HCT116 (cell line): ENCODE measurements around the gene TBX5. TPM values are rescaled to one million over a fixed set of nuclear protein-coding genes. Genes with fewer than 3 reads are reported as not detected.

Experiments
- ATAC-seq: fragments of 200-7000 bp; cut with Tn5 transposase; 2 replicates; pipeline ENCODE4 v1.9.1; 2020; ENCODE audit warnings: mild to moderate bottlenecking, moderate library complexity
- BruUV-seq: library from RNA; stranded (reverse); fragments of 400-500 nt; replicated peaks from 2 replicates; lab custom pipeline; 2021; lab: Mats Ljungman, UMichigan
- CTCF ChIA-PET: fragments of 300-600 bp; sonication (Branson Sonifier 250); formaldehyde crosslinking; loops from one replicate; lab custom pipeline; 2021; ENCODE audit warnings: antibody characterized with exemption; lab: Charles Lee
- POLR2A ChIA-PET: fragments of 300-600, 350-600 bp; sonication (Branson Sonifier 250); formaldehyde crosslinking; loops from one replicate; lab custom pipeline; 2021; ENCODE audit warnings: antibody characterized with exemption; lab: Charles Lee
- RAD21 ChIA-PET, 2 experiments: fragments of 300-600 bp; sonication (Branson Sonifier 250); formaldehyde crosslinking; loops; one replicate each; lab custom pipeline; 2023; ENCODE audit warnings: low total read pairs in 2 of 2; ENCODE audit not compliant: uncharacterized antibody in 2 of 2, unreplicated experiment in 2 of 2, low non-redundant PET in 1 of 2; lab: Charles Lee
- DNase-seq: peaks from one replicate; pipeline ENCODE4 v3.0.0-alpha.2; 2010; ENCODE audit warnings: low read depth, low spot score
- H2AFZ ChIP-seq: fragments of 200-600 bp; shearing (Covaris generic), sonication (generic); 2 replicates; pipeline ENCODE4 v1.6.1; 2017; ENCODE audit warnings: low read depth, mixed run types, mixed read lengths, antibody characterized with exemption, low read length; ENCODE audit not compliant: poor library complexity, severe bottlenecking
- H3K27ac ChIP-seq: 2 replicates; pipeline ENCODE4 v1.5.1; 2012; ENCODE audit warnings: low read depth, low read length
- H3K27me3 ChIP-seq: fragments of 200-600 bp; sonication (generic); 2 replicates; pipeline ENCODE4 v1.6.1; 2016; ENCODE audit warnings: mixed run types, low read length, mixed read lengths; ENCODE audit not compliant: insufficient read depth
- H3K36me3 ChIP-seq, 2 experiments: fragments of 200-500 bp in 1 of 2; fragments of 200-600 bp in 1 of 2; sonication (Bioruptor generic) in 1 of 2; sonication (generic) in 1 of 2; 2 replicates each; pipeline versions ENCODE4 v1.5.1 to v1.6.1; 2014 to 2016; ENCODE audit warnings: low read length in 2 of 2, inconsistent platforms in 1 of 2, mixed read lengths in 1 of 2, mixed run types in 1 of 2; ENCODE audit not compliant: insufficient read depth in 2 of 2, control insufficient read depth in 1 of 2
- H3K4me1 ChIP-seq, 2 experiments: fragments of 200-600 bp in 1 of 2; sonication (generic) in 1 of 2; 2 replicates each; pipeline versions ENCODE4 v1.5.1 to v1.6.1; 2012 to 2017; ENCODE audit warnings: low read length in 2 of 2, inconsistent platforms in 1 of 2, mild to moderate bottlenecking in 1 of 2, mixed read lengths in 1 of 2, mixed run types in 1 of 2, moderate library complexity in 1 of 2; ENCODE audit not compliant: insufficient read depth in 2 of 2, control insufficient read depth in 1 of 2
- H3K4me2 ChIP-seq: fragments of 200-600 bp; sonication (generic); 2 replicates; pipeline ENCODE4 v1.6.1; 2017; ENCODE audit warnings: mixed run types, low read length, mixed read lengths
- H3K4me3 ChIP-seq, 2 experiments: fragments of 200-600 bp in 1 of 2; sonication (generic) in 1 of 2; replicated peaks in 1 of 2; 2 replicates each; pipeline ENCODE4 v1.5.1; 2011 to 2016; ENCODE audit warnings: low read length in 2 of 2, control low read depth in 1 of 2, low read depth in 1 of 2, mild to moderate bottlenecking in 1 of 2, mixed read lengths in 1 of 2, mixed run types in 1 of 2
- H3K79me2 ChIP-seq: fragments of 200-600 bp; sonication (generic); 2 replicates; pipeline ENCODE4 v1.6.1; 2017; ENCODE audit warnings: mild to moderate bottlenecking, mixed run types, low read length, moderate library complexity, mixed read lengths; ENCODE audit not compliant: insufficient read depth
- H3K9ac ChIP-seq: fragments of 200-600 bp; sonication (generic); 2 replicates; pipeline ENCODE4 v1.6.1; 2016; ENCODE audit warnings: low read length, mixed read lengths
- H3K9me2 ChIP-seq: fragments of 200-600 bp; sonication (generic), shearing (Covaris generic); 2 replicates; pipeline ENCODE4 v1.6.1; 2017; ENCODE audit warnings: mixed run types, mild to moderate bottlenecking, moderate library complexity; ENCODE audit not compliant: insufficient read depth
- H3K9me3 ChIP-seq, 2 experiments: fragments of 200-500 bp in 1 of 2; fragments of 200-600 bp in 1 of 2; sonication (Bioruptor generic) in 1 of 2; sonication (generic) in 1 of 2; 2 replicates each; pipeline ENCODE4 v1.6.1; 2014 to 2017; ENCODE audit warnings: low read length in 2 of 2, mixed read lengths in 2 of 2, inconsistent platforms in 1 of 2, low read depth in 1 of 2, mild to moderate bottlenecking in 1 of 2, mixed run types in 1 of 2, moderate library complexity in 1 of 2; ENCODE audit not compliant: control insufficient read depth in 1 of 2, insufficient read depth in 1 of 2
- H4K20me1 ChIP-seq: fragments of 200-600 bp; sonication (generic), shearing (Covaris generic); 2 replicates; pipeline ENCODE4 v1.6.1; 2017; ENCODE audit warnings: mixed run types, mild to moderate bottlenecking, moderate library complexity; ENCODE audit not compliant: insufficient read depth
- ATF3 ChIP-seq: IDR thresholded peaks from 2 replicates; pipeline ENCODE4 v1.6.1; 2012
- CEBPB ChIP-seq: IDR thresholded peaks from 2 replicates; pipeline ENCODE4 v1.6.1; 2012; ENCODE audit warnings: low read depth
- CTCF ChIP-seq, 3 experiments: fragments of 200-600 bp in 1 of 3; sonication (generic) in 1 of 3; IDR thresholded peaks in 2 of 3; conservative IDR thresholded peaks in 1 of 3; 2 replicates each; pipeline ENCODE4 v1.5.1; 2012 to 2017; ENCODE audit warnings: low read depth in 2 of 3, low read length in 2 of 3, antibody characterized with exemption in 1 of 3, borderline replicate concordance in 1 of 3, control low read depth in 1 of 3, mild to moderate bottlenecking in 1 of 3, mixed read lengths in 1 of 3, mixed run types in 1 of 3, moderate library complexity in 1 of 3; ENCODE audit not compliant: insufficient read depth in 1 of 3
- ELF1 ChIP-seq: IDR thresholded peaks from 2 replicates; pipeline ENCODE4 v1.6.1; 2012; ENCODE audit warnings: low read depth, borderline replicate concordance
- EZH2 ChIP-seq: fragments of 200-600 bp; sonication (generic); IDR thresholded peaks from 2 replicates; pipeline ENCODE4 v1.6.1; 2017; ENCODE audit warnings: antibody characterized with exemption, mixed run types
- FOSL1 ChIP-seq: IDR thresholded peaks from 2 replicates; pipeline ENCODE4 v1.6.1; 2012; ENCODE audit warnings: low read depth
- JUND ChIP-seq: IDR thresholded peaks from 2 replicates; pipeline ENCODE4 v1.6.1; 2012
- MAX ChIP-seq: IDR thresholded peaks from 2 replicates; pipeline ENCODE4 v1.6.1; 2012
- POLR2AphosphoS5 ChIP-seq: IDR thresholded peaks from 2 replicates; pipeline ENCODE4 v1.6.1; 2011; ENCODE audit warnings: mild to moderate bottlenecking, low read depth, low read length, moderate library complexity
- RAD21 ChIP-seq: IDR thresholded peaks from 2 replicates; pipeline ENCODE4 v1.6.1; 2012; ENCODE audit warnings: low read depth, mild to moderate bottlenecking
- REST ChIP-seq: IDR thresholded peaks from 2 replicates; pipeline ENCODE4 v1.6.1; 2012; ENCODE audit warnings: low read depth
- SIN3A ChIP-seq: IDR thresholded peaks from 2 replicates; pipeline ENCODE4 v1.6.1; 2012; ENCODE audit warnings: low read depth
- SP1 ChIP-seq: IDR thresholded peaks from 2 replicates; pipeline ENCODE4 v1.6.1; 2012; ENCODE audit warnings: low read depth
- SRF ChIP-seq: IDR thresholded peaks from 2 replicates; pipeline ENCODE4 v1.6.1; 2012; ENCODE audit warnings: low read depth
- TCF7L2 ChIP-seq: IDR thresholded peaks from 2 replicates; pipeline ENCODE4 v1.7.0; 2011; ENCODE audit warnings: borderline replicate concordance, inconsistent platforms; ENCODE audit not compliant: insufficient read depth, insufficient read length; ENCODE audit errors: extremely low read depth
- YY1 ChIP-seq: IDR thresholded peaks from 2 replicates; pipeline ENCODE4 v1.6.1; 2011; ENCODE audit warnings: low read length, low read depth, moderate library complexity, mild to moderate bottlenecking; ENCODE audit not compliant: insufficient replicate concordance; ENCODE audit errors: extremely low read depth
- ZBTB33 ChIP-seq: IDR thresholded peaks from 2 replicates; pipeline ENCODE4 v1.6.1; 2011; ENCODE audit warnings: mild to moderate bottlenecking, low read length, moderate library complexity; ENCODE audit not compliant: insufficient replicate concordance; ENCODE audit errors: extremely low read depth
- ZFX ChIP-seq: fragments of 450-650 bp; IDR thresholded peaks from 2 replicates; pipeline ENCODE4 v1.6.1; 2017
- ZNF274 ChIP-seq: fragments of 200-500 bp; sonication (Bioruptor generic); IDR thresholded peaks from 2 replicates; pipeline ENCODE4 v1.6.1; 2014; ENCODE audit warnings: mild to moderate bottlenecking, low read depth, low read length, inconsistent platforms
- intact Hi-C: fragments of 100-400 bp; cut with micrococcal nuclease; formaldehyde crosslinking; loops from 2 replicates; pipeline ENCODE4 v1.10.0; 2022
- total RNA-seq: library from RNA; stranded (reverse); gene quantifications from one replicate; pipeline ENCODE4 v1.2.1, GENCODE V29; 2021; ENCODE audit not compliant: unreplicated experiment

TBX5 gene
- total RNA-seq, 1 experiment from 2014 or later: 0.10 TPM

GRCh38 chr12:114414866-114415524, 9.1 kb upstream of the TBX5 start:
- H3K9me2 ChIP-seq: no peaks in the 10 kb centered on the region
- no peaks in the 10 kb centered on the region for H3K9me3 ChIP-seq
- no peak for DNase-seq
- H3K79me2 ChIP-seq: no peaks in the 10 kb centered on the region
- H3K9ac ChIP-seq: no peak overlapping the region
- H3K27me3 ChIP-seq: peaks cover 29% of the 10 kb centered on the region; the same call in 1 of the 2 replicates
- intact Hi-C loops: no loop called here
- no peak for ATAC-seq
- no peak overlapping the region for H3K27ac ChIP-seq
- H2AFZ ChIP-seq: no peak overlapping the region
- POLR2A ChIA-PET: no interaction called here
- CTCF ChIA-PET: no interaction called here
- TF ChIP-seq MAX: no peak
- no peak for TF ChIP-seq YY1
- no peak for TF ChIP-seq JUND
- TF ChIP-seq CEBPB: no peak
- TF ChIP-seq ZNF274: no peak
- TF ChIP-seq TCF7L2: no peak
- TF ChIP-seq ELF1: no peak
- TF ChIP-seq ZFX: no peak
- no peak for TF ChIP-seq FOSL1
- TF ChIP-seq EZH2: no peak
- TF ChIP-seq REST: no peak
- TF ChIP-seq ZBTB33: no peak
- no peak for TF ChIP-seq CTCF (IDR thresholded peaks at IDR 0.05 in 2 of 3, conservative IDR thresholded peaks at IDR 0.05 in 1 of 3; ENCODE audit: borderline replicate concordance in 1 of 3, insufficient read depth in 1 of 3, low read depth in 2 of 3, low read length in 2 of 3)
- TF ChIP-seq SP1: no peak
- no peak for TF ChIP-seq SIN3A
- no peak for TF ChIP-seq POLR2AphosphoS5
- TF ChIP-seq RAD21: no peak
- TF ChIP-seq SRF: no peak
- no peak for TF ChIP-seq ATF3
- RAD21 ChIA-PET: no interaction called here
- H3K36me3 ChIP-seq: no peaks in the 10 kb centered on the region
- no TSS peak for BruUV-seq
- no peaks in the 10 kb centered on the region for H4K20me1 ChIP-seq
- H3K4me2 ChIP-seq: no peak overlapping the region
- no peak overlapping the region for H3K4me3 ChIP-seq
- no peaks in the 10 kb centered on the region for H3K4me1 ChIP-seq
